ENCODE results near the gene RAD51B.
"Not testable (repeated sequence)": the region's sequence is repeated elsewhere in the genome, so short reads cannot be mapped to it uniquely, and the experiment has no call there.

GRCh38 chr14:68763843-68764242 lies 944.3 kb downstream of the RAD51B start:
- TF ChIP-seq, protein P1, sequence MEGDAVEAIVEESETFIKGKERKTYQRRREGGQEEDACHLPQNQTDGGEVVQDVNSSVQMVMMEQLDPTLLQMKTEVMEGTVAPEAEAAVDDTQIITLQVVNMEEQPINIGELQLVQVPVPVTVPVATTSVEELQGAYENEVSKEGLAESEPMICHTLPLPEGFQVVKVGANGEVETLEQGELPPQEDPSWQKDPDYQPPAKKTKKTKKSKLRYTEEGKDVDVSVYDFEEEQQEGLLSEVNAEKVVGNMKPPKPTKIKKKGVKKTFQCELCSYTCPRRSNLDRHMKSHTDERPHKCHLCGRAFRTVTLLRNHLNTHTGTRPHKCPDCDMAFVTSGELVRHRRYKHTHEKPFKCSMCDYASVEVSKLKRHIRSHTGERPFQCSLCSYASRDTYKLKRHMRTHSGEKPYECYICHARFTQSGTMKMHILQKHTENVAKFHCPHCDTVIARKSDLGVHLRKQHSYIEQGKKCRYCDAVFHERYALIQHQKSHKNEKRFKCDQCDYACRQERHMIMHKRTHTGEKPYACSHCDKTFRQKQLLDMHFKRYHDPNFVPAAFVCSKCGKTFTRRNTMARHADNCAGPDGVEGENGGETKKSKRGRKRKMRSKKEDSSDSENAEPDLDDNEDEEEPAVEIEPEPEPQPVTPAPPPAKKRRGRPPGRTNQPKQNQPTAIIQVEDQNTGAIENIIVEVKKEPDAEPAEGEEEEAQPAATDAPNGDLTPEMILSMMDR (IDR thresholded peaks at IDR 0.05) = not testable (repeated sequence)
- TF ChIP-seq POLR2A (IDR thresholded peaks at IDR 0.05) = not testable (repeated sequence)
